A549 (cell line): ENCODE results near the gene DIO1.

Experiments
- CTCF ChIP-seq: fragments of >200 bp; sonication (Bioruptor Twin); formaldehyde crosslinking; IDR thresholded peaks from 3 replicates; pipeline ENCODE4 v1.5.1; 2016
- ELK1 ChIP-seq: fragments of 150-350 bp; IDR thresholded peaks from 2 replicates; pipeline ENCODE4 v1.6.1; 2014; ENCODE audit warnings: low read depth, mild to moderate bottlenecking, low read length
- EP300 ChIP-seq, 2 experiments: fragments of >200 bp; sonication (Bioruptor Twin); formaldehyde crosslinking; IDR thresholded peaks; 2 replicates in 1 of 2; 3 replicates in 1 of 2; pipeline ENCODE4 v1.6.1; 2016 to 2017
- KDM1A ChIP-seq: fragments of 200-600 bp; sonication (generic); IDR thresholded peaks from 2 replicates; pipeline ENCODE4 v1.6.1; 2016; ENCODE audit warnings: low read depth, mild to moderate bottlenecking

- TF ChIP-seq CTCF (no peak), KDM1A (no peak), ELK1 (no peak), EP300 (IDR thresholded peaks at IDR 0.05) (no peak)
These were observed 40.3 kb downstream of the DIO1 start for GRCh38 chr1:53934170-53934765.
